GM12872 (cell line): Measurements from ENCODE around the gene OSBPL1A.

Source experiments
- TF ChIP-seq, protein P1 (sequence below): IDR thresholded peaks from 3 replicates; pipeline ENCODE4 v1.5.1; 2011; ENCODE audit warnings: low read depth, mild to moderate bottlenecking, low read length, moderate library complexity; ENCODE audit not compliant: insufficient read depth

OSBPL1A gene

DNA sequence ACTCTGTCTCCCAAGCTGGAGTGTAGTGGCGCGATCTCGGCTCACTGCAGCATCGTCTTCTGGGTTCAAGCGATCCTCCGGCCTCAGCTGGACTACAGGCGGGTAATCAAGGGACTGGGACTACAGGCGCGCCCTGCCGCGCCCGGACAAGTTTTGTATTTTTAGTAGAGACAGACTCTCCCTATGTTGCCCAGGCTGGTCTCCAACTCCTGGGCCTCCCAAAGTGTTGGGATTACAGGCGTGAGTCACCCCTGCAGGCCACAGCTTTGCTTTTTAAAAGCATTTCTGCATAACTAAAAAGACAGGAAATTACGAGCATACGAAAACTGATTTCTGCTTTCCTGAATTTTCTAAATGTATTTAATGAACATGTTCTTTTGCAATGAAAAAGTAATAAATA is 916 bp upstream of the OSBPL1A start:
- TF ChIP-seq, protein P1, sequence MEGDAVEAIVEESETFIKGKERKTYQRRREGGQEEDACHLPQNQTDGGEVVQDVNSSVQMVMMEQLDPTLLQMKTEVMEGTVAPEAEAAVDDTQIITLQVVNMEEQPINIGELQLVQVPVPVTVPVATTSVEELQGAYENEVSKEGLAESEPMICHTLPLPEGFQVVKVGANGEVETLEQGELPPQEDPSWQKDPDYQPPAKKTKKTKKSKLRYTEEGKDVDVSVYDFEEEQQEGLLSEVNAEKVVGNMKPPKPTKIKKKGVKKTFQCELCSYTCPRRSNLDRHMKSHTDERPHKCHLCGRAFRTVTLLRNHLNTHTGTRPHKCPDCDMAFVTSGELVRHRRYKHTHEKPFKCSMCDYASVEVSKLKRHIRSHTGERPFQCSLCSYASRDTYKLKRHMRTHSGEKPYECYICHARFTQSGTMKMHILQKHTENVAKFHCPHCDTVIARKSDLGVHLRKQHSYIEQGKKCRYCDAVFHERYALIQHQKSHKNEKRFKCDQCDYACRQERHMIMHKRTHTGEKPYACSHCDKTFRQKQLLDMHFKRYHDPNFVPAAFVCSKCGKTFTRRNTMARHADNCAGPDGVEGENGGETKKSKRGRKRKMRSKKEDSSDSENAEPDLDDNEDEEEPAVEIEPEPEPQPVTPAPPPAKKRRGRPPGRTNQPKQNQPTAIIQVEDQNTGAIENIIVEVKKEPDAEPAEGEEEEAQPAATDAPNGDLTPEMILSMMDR = no peak

DNA sequence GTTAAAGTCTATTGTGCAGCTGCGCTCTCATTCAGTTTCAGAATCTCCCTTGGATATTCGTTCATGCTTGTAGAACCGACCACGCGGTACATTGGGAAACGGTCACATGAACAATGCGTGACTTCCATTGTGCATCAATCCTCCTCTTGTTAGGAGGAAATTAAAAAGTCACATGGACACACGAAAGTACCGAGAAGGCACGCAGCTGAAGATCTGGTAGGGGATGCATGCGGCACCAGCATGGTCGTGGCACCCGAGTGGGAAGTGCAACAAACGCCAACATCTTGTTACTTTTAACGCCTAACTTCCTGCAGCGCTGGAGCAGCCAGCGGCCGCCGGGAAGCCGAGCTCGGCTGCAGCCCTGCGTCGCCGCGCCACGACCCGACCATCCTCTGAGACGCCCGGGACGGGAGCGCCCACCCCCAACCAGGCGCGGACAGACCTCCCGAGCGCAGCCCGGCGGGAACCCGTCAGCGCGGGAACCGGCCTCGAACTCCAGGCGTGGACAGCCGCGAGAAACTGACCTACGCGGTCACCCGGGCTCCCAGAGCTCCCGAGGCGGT is 412 bp downstream of the OSBPL1A start:
- TF ChIP-seq, protein P1 = no peak

DNA sequence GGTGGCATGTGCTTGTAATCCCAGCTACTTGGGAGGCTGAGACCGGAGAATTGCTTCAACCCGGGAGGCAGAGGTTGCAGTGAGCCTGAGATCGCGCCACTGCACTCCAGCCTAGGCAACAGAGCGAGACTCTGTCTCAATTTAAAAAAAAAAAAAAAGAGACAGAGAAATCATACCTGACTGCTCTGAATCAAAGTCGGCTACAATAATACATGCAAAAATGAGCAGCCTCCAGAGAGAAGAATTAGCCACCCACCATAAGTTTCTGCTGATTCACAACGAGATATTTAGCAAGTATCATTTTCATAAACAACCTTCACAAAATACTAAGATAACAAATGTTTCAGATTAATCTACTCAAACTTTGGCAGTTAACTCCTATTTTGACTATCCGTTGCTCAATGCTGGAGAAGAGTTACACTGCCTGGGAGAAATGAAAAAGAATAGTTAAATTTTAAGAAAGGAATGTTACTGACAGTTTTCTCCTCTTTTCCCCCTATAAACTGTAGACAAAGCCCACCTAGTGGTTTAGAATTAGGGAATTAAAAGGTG is 1.5 kb downstream of the OSBPL1A start:
- TF ChIP-seq, protein P1 = no peak

DNA sequence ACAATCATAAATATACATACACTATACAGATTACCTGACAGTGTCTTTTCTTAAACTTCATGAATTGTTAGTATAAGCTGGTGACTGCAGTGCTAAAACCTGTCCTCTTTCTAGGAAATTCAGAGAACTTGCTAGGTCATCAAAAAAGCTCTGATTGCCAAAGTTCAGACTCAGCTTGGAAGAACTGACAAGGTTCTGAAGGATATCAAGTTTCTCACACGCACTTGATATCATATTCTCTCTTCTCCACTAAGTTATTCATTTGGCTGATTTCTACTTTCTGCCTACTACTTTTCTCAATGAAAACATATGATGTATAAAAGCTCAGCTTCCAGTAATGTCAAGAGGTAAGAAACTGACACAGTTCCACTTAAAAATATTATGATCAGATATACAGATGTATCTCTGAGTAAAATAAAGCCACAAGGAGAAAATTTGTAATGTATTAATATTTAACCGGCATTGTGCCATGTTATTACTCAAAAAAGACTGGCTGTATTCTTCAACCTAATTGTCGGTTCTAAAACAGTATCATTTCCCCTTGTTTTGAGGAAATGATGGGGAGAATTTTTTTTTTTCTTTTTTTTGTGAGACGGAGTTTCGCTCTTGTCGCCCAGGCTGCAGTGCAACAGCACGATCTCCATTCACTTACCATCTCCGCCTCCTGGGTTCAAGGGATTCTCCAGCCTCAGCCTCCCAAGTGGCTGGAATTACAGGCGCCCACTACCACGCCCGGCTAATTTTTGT is 2.4 kb downstream of the OSBPL1A start:
- TF ChIP-seq, protein P1 = no peak

DNA sequence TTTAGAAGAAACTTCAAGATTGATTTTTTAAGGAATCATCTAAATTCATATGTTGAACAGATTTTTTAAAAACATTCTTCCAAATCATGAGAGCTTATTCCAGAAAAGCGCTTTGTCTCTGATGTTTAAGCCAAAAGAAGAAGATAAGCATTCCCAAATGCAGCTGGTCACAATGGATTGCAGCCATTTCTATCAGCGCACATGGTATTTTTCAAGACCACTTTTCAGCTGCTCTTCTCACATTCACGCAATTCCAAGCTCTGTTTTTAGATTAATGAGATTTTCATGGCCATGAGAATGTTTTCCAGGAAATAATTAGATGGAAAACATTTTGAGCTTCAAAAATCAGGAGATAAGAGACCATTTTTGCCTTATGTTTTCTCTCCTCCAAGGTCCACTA is 8.7 kb downstream of the OSBPL1A start:
- TF ChIP-seq, protein P1 = no peak

DNA sequence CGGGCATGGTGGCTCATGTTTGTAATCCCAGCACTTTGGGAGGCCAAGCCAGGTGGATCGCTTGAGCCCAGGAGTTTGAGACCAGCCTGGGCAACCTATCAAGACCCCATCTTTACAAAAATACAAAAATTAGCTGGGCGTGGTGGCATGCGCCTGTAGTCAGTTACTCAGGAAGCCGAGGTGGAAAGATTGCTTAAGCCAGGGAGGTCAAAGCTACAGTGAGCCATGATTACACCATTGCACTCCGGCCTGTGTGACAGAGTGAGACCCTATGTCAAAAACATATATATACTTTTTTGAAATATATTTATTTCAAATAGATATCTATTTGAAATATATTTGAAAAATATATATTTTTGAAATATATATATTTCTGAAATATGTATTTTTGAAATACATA is 10.9 kb downstream of the OSBPL1A start:
- TF ChIP-seq, protein P1 = no peak

DNA sequence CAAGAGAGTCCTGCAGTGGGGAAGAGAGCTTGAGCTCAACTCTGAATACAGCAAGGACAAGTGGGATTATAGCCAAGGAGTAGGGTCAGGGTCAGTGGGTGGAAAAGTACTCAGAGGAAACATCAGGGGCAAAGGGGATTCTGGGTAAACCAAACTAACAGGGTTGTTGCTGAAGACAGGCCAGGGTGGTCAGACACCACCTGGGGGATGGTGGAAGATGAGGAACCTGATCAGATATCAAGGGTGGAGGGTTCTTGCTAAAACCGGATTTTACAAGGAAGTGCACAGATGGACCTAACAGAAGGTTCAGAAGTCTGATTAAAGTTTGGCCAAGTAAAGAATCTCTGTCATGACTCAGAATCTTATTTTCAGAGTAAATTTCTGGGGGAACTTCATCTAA is 16.5 kb downstream of the OSBPL1A start:
- TF ChIP-seq, protein P1 = no peak
